ENCODE results near the gene SORBS2. TPM values are rescaled to one million over a fixed set of nuclear protein-coding genes. Genes with fewer than 3 reads are reported as not detected.

Gene SORBS2
- total and polyA plus RNA-seq, 12 donors: 175 to 3,169 (median 1,523) TPM

- Histone ChIP-seq H3K27me3 (no peaks in the 10 kb centered on the region), H3K9me3 (no peaks in the 10 kb centered on the region), H3K36me3 (peaks cover 0 to 8% (median 0%) of the 10 kb centered on the region in 9 donors), H3K27ac (peak overlapping the region in 1 of 10 donors; percentile 35), H3K4me3 (no peak overlapping the region), H3K4me1 (peaks cover 0 to 89% (median 46%) of the 10 kb centered on the region in 9 donors)
- TF ChIP-seq CTCF (IDR thresholded peaks at IDR 0.05): no peak
- DNase-seq (no peak), ATAC-seq (peak in 5 of 8 donors; percentile 8 to 35 (median 11))
- intact Hi-C loops (cut with DNase I): no loop called here
- 57 to 71% methylated on average over 3 of the region's 3 CpGs for WGBS, 2 donors
Observed at GRCh38 chr4:185748901-185749390, 63.0 kb downstream of the SORBS2 start.

- DNase-seq: no peak
- H3K27ac ChIP-seq: peak overlapping the region in 2 of 10 donors; percentile 11 to 24
- WGBS, 2 donors: 61 to 75% methylated on average over 9 of the region's 9 CpGs
- H3K27me3 ChIP-seq: no peaks in the 10 kb centered on the region
- peaks cover 0 to 9% (median 0%) of the 10 kb centered on the region in 9 donors for H3K36me3 ChIP-seq
- H3K9me3 ChIP-seq: no peaks in the 10 kb centered on the region
- peaks cover 10 to 100% (median 58%) of the 10 kb centered on the region in 9 donors for H3K4me1 ChIP-seq
- no peak for ATAC-seq
- TF ChIP-seq CTCF (IDR thresholded peaks at IDR 0.05): no peak
- no peak overlapping the region for H3K4me3 ChIP-seq
- intact Hi-C loops (cut with DNase I): no loop called here
Observed at GRCh38 chr4:185745891-185746290, 66.1 kb downstream of the SORBS2 start.

GRCh38 chr4:185744946-185745345 is 67.0 kb downstream of the SORBS2 start:
- H3K4me1 ChIP-seq: peaks cover 10 to 97% (median 54%) of the 10 kb centered on the region in 9 donors

DNA sequence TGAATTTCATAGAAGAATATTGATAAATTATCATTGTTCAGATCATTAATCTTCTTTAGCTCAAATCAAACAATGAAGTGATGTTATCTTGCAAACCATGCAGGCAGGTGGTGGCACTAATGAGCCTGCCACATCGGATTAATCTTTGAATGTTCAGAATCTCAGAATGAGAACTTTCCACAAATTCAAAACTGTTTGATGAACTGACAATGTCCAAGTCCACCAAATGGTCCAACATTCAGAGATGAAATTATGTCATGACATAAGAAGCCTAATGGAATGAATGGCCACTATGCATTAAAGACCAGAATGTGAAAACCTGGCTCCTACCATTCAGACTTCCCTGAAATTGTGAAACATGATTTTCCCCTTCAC is 67.5 kb downstream of the SORBS2 start:
- H3K4me3 ChIP-seq: no peak overlapping the region
- DNase-seq (no peak), ATAC-seq (no peak)
- H3K36me3 ChIP-seq: peaks cover 0 to 9% (median 0%) of the 10 kb centered on the region in 9 donors
- H3K4me1 ChIP-seq: peaks cover 7 to 97% (median 52%) of the 10 kb centered on the region in 9 donors
- intact Hi-C loops (cut with DNase I): no loop called here
- 58 to 65% methylated on average over 1 of the region's 1 CpG for WGBS, 2 donors
- no peaks in the 10 kb centered on the region for H3K9me3 ChIP-seq
- H3K27ac ChIP-seq: peak overlapping the region in 2 of 10 donors; percentile 27 to 45
- no peaks in the 10 kb centered on the region for H3K27me3 ChIP-seq
- no peak for TF ChIP-seq CTCF (IDR thresholded peaks at IDR 0.05)

More at GRCh38 chr4:185744946-185745345, 67.0 kb downstream of the SORBS2 start:
- WGBS, 2 donors: 74 to 76% methylated on average over 9 of the region's 9 CpGs
- H3K27ac ChIP-seq: peak overlapping the region in 1 of 10 donors; percentile 27
- no peak overlapping the region for H3K4me3 ChIP-seq
- H3K9me3 ChIP-seq: no peaks in the 10 kb centered on the region
- intact Hi-C loops (cut with DNase I): no loop called here
- ATAC-seq: no peak
- H3K27me3 ChIP-seq: no peaks in the 10 kb centered on the region
- no peak for DNase-seq
- no peak for TF ChIP-seq CTCF (IDR thresholded peaks at IDR 0.05)
- H3K36me3 ChIP-seq: peaks cover 0 to 9% (median 0%) of the 10 kb centered on the region in 9 donors

All from heart right ventricle (tissue), 16 donors.